NCI-H446 treated with DMSO at 0.1 percent for 48 hours (cell line): ENCODE data around the gene CADPS.

Experiments used
- DNase-seq: peaks from one replicate; lab custom pipeline; 2025; lab: John Stamatoyannopoulos, UW

CADPS gene

GRCh38 chr3:62372621-62373041 is 502.6 kb downstream of the CADPS start:
- no peak for DNase-seq

GRCh38 chr3:62371720-62372591 is 503.3 kb downstream of the CADPS start:
- no peak for DNase-seq

- no peak for DNase-seq
Observed at GRCh38 chr3:62370858-62371719, 504.1 kb downstream of the CADPS start.

- no peak for DNase-seq
Observed at GRCh38 chr3:62370112-62370857, 504.9 kb downstream of the CADPS start.

- no peak for DNase-seq
Observed at GRCh38 chr3:62369476-62369743, 505.8 kb downstream of the CADPS start.

- DNase-seq: no peak
Observed at GRCh38 chr3:62368705-62369475, 506.3 kb downstream of the CADPS start.

GRCh38 chr3:62368290-62368704 is 506.9 kb downstream of the CADPS start:
- DNase-seq: no peak

- DNase-seq: no peak
Observed at GRCh38 chr3:62367763-62368195, 507.4 kb downstream of the CADPS start.

GRCh38 chr3:62366126-62366484 is 509.1 kb downstream of the CADPS start:
- no peak for DNase-seq

- DNase-seq: peak; percentile 72
Observed at GRCh38 chr3:62365391-62366125, 509.7 kb downstream of the CADPS start.

- no peak for DNase-seq
Observed at GRCh38 chr3:62364191-62364590, 511.0 kb downstream of the CADPS start.

- DNase-seq: no peak
Observed at GRCh38 chr3:62363275-62363674, 511.9 kb downstream of the CADPS start.

GRCh38 chr3:62361824-62362223 is 513.4 kb downstream of the CADPS start:
- DNase-seq: no peak

- DNase-seq: no peak
Observed at GRCh38 chr3:62361261-62361660, 514.0 kb downstream of the CADPS start.

GRCh38 chr3:62359531-62359930 is 515.7 kb downstream of the CADPS start:
- DNase-seq: no peak

- no peak for DNase-seq
Observed at GRCh38 chr3:62356356-62356755, 518.9 kb downstream of the CADPS start.

GRCh38 chr3:62355703-62356102 is 519.5 kb downstream of the CADPS start:
- DNase-seq: no peak
